NK-92 treated with Interleukin-12 subunit alpha and Interleukin-12 subunit beta, amount 100 ng/mL, for 24 hours (cell line): Measurements from ENCODE around the gene MTA2.
"Not testable (repeated sequence)": the region's sequence is repeated elsewhere in the genome, so short reads cannot be mapped to it uniquely, and the experiment has no call there.

Experiments used
- DNase-seq: peaks from one replicate; lab custom pipeline; 2025; lab: John Stamatoyannopoulos, UW

The MTA2 gene

DNA sequence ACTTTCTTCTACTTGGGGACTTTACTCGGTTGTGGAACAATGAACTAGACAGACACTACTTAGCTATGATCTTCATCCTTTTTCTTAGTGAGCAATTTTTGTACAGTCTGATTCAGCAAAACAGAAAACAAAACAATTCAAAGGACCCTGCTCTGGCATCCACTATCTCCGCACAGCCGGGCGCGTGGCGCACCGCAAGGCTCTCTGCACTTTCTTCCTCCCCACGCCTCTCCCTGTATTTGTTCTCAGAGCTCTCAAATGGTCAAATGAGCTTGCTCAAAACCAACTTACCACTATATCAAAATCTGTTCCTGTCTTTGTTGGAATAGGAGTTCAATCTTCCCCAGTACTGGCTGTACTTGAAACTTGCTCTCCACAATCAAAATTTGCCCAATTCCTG is 35.4 kb downstream of the MTA2 start:
- DNase-seq = no peak

DNA sequence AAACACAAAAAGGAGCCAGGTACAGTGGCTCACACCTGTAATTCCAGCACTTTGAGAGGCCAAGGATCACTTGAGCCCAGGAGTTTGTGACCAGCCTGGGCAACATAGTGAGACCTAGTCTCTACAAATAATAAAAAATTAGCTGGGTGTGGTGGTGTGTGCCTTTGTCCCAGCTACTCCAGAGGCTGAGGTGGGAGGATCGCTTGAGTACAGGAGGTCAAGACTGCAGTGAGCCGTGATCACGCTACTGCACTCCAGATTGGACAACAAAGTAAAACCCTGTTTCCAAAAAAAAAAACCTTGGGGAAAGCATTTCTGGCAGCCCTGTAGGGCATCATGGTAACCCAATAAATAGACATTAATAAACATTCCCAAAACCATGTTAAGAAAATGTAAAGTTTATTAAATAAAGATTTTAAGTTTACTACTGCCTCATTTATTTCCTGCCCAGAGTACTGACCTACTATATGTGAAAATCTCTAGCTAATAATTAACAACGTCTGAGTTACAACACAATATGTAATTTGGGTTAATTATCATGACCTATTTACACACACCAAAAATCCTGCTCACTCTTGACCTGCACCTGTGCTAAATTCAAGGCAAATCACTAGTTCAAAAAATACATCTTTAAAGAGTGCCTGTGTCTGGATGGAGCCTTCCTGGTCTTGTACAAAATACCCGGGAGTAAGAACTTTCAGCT is 36.4 kb downstream of the MTA2 start:
- DNase-seq = no peak

DNA sequence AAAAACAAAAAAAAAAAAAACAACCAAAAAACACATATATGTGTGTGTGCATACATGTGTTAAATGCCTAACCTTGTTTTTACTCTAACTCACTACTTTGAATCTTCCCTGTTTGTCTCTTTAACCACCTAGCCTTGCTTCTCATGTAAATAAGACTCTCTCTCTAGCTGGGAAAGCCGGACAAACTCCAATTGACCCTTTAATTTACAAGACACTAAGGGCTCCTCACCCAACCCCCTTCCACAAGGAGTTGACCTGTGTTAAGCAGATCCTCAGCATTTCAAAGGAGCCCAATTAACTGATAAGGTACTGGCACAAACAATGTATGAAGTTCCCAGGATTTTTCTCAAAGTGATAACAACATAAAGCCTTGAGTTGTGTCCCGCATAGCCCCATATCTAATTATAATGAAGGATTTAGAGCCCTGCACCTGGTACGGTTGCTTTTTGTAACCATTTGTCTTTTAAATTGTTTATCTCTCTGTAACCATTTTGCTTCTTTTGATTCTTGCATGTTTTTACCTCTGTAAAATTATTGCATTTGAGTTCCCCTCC is 39.9 kb downstream of the MTA2 start:
- not testable (repeated sequence) for DNase-seq

DNA sequence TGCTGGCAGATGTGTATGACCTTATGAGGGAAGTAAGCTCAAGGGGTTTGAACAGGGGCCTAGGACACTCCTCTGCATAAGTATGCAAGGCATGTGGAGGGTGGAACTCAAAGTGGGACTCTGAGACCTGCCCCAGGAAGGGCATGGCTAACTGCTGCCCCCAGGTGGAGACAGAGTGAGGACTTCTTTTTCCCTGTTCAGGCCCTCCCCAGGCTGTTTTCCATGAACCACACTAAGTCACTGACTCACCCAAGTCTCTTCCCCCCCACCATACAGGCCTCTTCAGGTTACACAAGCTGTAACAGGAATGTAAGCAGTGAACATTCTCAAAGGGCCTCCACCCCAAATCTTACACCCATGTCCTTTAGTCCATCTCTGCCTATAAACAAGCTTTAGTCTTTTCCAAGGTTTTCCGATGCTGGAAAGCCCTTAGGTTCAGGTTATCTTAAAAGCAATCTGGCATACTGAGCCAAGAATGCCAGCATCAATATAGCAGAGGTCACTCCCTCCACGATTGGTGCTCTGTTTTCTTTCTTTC is 41.0 kb downstream of the MTA2 start:
- peak; percentile 51 for DNase-seq

DNA sequence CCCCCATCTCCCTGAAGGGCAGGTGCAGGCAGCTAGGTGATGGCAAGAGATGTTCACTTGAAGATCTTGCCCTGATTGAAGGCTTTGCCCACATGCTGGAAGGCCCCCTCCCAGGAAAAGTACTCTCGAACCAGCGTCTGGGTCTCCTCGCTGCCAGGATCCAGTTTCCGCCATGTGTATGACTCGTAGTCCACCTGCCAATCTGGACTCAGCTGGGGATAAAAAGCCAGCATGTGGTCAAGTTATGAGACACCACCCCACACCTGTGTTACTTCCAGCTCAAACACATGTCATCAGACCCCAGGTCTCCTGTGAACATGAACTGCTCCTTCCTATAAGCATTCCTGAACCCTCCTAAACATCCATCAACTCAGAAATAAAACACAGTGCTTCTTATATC is 42.0 kb downstream of the MTA2 start:
- DNase-seq = not testable (repeated sequence)

DNA sequence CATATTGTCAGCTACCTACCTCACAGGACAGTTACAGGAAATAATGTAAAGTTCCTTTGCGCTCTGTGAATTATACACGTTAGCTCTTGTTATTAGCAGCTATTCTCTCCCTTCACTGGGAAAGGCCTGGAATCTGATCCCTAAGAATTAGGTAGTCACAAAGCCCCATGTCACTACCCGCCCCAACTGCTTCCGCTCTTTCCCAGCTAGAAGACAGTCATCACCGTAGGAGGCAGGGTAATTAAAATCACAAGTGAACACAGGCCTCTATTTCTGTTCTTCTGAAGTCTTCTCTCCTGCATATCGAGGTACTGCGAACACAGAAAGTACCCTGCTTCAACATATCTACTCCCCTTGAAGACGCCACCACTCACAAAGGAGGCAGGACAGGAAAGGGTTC is 42.5 kb downstream of the MTA2 start:
- no peak for DNase-seq

DNA sequence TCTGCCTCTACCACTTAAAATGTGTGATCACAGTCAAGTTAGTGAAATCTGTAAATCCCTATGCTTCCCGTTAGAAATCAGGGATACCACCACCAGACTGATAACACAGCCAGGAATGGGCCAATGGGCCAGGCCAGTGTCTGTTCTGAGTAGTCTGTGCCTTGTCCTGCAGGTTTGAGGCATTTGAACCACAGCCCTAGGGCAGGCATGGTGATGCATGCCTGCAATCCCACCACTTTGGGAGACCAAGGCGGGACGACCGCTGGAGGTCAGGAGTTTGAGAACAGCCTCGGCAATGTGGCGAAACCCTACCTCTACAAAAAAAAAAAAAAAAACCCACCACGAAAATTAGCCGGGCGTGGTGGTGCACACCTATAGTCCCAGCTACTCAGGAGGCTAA is 43.0 kb downstream of the MTA2 start:
- no peak for DNase-seq

DNA sequence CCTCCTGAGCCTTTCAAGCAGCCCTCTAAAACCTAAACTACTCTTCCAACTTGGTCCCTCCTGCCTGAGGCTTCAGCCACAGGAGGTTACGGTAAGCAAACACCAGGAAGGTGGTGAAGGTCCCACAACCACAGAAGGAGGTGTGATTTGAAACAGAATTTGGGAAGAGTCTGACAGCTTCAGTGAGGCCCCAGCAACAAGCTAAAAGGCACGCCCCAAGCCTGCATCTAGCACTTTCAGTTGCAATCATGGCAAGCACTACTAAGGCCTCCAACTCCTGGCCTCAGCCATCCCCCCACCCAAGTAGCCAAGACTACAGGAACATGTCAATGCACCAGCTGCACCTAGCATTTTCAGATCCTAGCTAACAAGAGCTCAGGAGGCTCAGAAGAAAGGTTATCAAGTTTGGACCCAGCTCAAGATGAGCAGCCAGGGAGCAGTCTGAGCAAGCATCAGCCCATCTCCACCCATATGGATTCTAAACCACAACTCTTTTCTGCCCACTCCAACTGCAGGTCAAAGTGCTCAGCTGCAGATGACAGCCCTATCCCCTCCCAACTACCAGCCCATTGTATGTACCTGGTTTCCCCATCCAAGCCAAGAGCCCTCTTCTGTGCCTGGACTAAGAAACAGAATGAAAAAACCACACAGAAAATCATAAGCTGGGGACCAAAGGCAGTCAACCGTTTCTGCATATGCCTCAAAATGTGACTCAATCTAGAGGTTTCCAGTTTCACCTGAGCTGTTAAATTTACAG is 44.6 kb downstream of the MTA2 start:
- DNase-seq = peak; percentile 83

DNA sequence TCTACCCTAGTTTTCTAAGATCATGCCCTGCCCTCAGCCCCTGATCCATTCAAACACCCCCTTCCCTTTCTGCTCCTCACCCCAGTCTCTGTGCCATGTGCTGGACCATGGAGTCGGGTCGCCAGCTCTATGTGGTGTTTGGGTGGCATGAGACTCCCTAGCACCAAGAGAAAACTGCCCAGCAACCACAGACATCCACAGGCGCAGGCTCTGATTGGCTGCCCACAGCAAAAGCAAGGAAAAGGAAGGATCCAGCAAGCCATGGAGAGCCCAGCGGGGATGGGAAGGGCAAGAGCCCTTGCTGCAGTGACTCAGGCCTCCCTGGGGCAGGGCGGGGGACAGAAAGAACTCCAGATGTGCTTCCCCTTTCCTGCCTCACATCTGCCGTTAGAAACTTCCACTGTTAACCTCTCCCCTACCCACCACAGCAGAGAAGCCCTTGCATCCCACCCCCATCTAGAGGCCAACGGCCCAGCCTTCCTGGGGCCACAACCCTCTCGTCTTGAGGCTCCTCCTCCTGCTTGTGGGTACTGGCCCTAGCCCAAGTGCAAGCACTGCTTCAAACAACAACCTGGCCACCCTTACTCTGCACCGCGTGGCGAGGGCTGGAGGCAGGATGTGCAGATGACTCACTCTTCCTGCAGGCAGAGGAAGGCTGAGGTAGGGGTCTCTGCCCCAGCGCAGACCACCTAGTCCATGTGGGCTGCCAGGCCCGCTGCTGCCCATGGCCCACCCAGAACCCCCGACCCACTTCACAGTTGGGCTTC is 45.4 kb downstream of the MTA2 start:
- DNase-seq = peak; percentile 94

DNA sequence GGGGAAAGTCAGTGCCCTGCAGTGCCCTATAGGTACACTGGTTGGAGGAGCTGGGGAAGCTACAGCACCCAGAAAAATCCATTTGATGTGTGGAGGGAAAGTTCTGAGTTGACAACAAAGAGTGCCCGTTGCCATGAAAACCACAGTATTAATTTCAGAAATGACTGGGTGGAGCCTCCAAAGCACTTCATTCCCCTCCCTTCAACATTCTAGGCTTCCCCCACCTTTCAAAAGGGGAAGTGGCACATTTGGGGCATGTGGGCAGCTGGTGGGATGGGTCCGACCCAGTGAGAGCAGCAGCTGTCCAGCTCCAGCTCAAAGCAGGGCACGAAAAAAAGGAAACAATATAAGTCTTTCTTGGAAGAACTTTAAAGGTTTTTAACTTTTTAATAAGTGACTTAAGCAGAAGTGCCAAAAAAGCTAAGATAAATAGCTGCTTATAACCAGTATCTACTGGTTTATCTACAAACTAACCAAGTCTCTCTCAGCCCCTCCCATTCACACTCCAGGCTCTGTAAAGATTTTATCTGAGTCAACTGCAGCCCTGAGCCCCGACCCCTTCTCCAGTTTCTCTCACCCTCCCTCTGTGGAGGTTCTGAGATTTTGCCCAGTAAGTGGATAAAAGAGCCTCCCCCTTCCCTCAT is 46.1 kb downstream of the MTA2 start:
- peak; percentile 53 for DNase-seq

DNA sequence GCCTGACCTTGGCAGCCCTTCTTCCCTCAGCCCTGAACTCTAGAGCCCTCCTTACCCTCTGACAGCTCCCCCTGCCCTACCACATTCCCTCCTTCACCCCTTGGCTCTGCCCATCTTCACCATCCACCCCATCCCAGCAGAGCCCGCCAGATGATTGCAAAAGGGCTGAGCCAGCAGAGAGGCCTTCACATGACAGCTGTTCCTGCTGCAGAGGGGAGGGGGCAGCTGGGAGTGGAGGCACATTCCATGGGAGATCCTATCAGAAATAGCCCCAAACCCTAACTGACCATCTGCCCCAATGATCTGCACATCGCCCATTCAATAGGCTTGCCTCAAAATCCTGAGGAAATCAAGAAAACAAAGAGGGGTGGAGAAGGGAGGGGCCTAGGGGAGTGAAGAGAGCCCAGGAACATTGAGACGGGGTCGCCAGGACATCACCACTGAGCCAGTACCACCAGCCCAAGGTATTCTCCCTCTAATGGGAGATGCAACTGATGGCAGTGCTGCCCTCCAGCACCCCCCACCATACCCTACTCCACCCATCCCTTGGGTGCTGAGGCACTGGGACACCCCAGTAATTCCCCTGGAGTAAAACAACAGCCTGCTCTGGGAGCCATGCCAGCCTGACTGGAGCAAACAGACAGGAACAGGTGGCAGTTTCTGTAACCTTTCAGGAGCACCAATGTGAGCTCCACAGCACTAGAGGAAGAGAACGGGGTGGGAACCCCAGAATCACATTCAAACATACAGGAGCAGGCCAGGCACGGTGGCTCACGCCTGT is 47.1 kb downstream of the MTA2 start:
- DNase-seq = no peak

DNA sequence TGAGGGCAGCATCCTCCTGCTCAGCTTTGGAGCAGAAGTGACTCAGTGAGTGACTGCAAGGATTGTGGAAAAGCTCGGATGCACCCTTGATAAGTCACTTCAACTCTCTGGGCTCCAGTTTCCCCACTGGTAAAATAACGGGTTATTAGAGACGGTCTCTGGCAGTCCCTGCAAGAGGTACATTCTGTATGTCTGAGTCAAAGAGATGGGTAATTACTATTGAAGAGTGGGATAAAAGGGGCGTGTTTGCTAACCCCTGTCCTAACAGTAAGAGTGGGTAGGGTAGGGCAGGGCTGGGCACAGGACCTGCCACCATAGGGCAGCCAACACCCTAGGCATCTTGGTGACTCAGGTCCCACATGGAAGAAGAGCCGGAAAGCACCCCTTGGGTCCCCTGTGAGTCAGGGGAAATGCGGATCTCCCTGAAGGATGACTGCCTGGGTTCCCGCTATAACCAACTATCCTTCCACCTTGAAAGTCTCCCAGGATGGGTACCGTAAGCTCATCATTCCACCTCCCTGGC is 47.8 kb downstream of the MTA2 start:
- DNase-seq = no peak

DNA sequence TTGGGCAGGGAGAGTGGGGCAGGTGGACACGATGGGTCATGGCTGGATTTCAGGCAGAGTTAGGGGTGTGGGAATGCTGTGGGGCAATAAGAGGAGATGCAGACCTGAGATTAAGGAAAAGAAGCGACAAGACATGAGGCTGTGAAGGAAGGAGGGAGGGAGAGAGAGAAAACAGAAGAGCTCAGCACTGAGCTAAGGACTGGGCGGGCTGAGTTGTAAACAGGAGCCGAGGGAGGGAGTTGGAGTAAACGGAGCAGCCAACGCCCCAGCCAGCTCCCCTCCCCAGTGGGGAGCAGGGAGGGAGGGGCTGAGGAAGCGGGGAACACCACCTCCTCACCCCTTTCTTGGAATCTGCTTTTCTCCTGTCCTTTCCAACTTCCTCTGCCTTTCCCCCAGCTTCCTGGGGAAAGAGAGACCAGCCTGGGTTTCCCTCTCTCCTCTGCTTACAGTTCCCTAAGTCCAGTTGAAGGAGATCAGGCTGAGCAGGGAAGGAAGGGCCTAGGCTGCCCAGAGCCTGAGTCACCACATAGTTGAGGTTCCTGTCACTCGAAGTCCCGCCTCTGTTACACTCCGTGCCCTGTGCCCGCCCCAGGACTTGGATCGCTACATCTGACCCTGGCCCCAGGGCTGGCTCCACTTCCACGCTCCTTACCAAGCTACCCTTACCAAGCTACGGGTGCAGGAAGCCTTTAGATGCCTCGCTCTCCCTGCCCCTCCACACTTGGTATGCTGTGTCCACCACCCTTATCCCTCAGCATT is 48.4 kb downstream of the MTA2 start:
- no peak for DNase-seq

DNA sequence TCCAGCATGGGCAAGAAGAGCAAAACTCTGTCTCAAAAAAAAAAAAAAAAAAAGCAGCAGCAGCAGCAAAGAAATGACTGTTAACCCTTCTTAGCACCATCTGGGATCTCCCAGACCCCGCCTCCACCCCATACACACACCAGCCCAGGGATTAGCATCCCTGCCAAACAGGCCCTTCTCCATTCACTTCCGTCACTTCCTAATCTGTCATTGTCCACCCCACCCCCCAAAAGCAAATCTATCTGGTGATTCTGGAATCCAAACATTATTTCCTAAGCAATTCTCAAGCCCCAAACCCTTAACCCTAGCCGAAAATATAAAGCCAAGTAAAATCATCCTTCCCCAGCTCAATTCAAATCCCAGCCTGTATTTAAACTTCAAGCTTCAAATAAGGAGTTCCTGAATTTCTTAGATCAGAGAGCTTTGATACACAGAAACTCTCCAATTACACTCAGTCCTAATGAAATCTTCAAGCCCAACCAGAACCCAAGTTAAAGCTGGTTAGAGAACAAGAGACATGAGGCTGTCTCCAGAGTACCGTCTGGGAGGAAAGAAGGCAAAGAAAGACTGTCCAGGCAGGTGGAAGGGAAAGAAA is 49.1 kb downstream of the MTA2 start:
- no peak for DNase-seq

DNA sequence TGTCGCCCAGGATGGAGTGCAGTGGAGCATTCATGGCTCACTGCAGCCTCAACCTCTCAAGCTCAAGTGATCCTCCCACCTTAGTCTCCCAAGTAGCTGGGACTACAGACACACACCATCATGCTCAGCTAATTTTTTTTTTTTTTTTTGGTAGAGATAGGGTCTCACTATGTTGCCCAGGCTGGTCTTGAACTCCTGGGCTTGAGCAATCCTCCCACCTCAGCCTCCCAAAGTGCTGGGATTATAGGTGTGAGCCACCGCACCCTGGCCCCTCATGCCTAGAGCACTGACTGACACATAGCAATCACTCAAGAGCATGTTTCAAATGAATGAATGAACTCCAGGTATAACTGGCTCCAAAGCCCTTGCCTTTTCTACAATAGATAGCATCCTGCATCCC is 51.2 kb downstream of the MTA2 start:
- DNase-seq = not testable (repeated sequence)

DNA sequence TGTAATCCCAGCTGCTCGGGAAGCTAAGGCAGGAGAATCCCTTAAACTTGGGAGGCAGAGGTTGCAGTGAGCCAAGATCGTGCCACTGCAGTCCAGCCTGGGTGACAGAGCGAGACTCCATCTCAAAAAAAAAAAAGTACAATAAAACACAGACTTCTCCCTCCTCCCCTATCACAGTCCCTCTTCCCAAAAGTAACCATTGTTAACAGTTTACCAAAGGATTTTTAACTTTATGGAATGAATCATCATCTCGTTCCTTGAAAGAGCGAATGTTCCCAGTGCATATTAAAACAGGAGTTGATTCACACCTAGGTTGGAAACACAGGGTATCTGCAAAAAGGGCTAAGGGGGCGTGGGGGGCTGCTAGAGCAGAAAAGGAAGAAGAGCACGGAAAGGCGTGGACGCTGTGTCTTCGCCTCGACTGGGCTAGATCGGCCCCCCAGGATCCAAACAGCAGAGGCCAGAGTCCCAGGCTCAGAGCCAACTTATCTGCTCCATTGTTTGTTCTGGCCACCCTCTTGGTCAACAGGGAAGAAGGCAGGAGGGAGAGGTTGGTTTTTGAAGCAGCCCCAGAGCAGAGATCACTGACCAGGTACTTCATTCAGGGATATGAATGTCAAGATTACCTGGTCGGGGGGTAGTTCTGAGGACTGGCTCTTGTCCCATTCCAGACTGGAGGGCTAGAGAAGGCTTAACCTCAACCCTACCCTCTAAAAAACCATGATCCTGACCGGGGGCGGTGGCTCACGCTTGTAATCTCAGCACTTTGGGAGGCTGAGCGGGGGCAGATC is 52.9 kb downstream of the MTA2 start:
- DNase-seq = no peak

DNA sequence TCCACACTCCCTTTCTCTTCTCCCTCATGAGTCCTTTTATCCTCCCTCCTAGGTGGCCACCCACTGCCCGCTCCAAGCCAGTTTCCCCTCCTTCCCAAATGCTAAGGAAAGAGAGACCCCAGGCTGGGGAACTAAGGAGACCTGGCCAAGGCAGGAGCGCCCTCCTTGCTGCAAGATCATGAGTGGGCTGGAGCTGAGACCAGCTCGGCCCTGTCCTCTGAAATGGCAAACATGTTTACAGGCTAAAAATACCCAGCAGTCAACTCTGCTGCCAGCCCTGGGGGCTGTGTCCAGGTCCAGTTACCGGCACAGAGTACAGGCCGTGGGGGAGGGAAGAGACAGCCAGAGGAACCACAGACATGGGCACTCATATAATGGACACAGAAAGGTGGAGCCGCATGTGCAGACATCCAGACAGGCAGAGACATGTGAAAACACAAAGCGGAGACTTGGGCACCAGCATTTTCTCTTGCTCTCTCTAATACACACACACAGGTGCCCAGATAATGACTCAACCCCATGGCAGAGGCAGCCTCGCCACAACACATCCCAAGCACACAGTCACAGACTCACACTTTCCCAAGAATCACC is 53.9 kb downstream of the MTA2 start:
- DNase-seq = no peak

DNA sequence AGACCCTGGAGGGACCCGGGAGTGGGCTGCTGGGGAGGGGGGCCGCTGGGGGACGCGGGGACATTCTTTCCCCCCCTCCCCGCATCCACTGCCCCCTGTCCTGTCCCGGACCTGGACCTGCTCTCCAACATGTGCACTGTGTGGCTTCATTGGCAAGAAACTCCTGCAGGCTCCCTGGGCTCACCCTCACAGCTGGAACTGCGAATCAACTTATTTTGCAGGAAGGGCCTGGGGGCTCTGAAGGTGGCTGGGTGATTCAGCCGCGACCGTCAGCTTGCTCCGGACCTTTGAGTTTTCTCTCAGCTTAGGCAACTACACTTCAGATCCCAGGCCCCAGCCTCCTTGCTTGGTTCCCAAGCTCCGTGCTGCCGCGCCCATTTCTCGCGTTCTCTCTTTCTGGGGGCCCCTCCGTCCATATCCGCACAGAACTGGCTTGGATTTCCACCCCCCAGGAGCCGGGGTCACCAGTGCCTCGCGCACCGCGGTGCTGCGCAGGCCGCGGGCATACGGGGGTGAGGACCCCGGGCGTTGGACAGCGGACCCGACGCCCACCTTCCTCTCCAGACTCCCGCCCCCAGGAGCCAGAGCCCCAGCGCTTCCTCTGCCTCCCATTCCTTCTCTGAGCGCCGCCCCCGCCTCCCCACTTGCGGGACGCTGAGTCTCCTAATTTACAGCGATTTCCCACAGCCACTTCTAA is 54.6 kb downstream of the MTA2 start:
- DNase-seq = no peak
